Thyroid gland (tissue), 4 donors: ENCODE measurements around the gene GYS1.

ENCODE experiments used
- CTCF ChIP-seq, 6 experiments: fragments of 200-600 bp in 3 of 6; fragments of 450-650 bp in 3 of 6; sonication (generic) in 3 of 6; IDR thresholded peaks; one replicate each; pipeline ENCODE4 v1.5.1; 2016 to 2019; ENCODE audit warnings: antibody characterized with exemption in 6 of 6, mild to moderate bottlenecking in 2 of 6, inconsistent platforms in 1 of 6, moderate library complexity in 1 of 6
- POLR2A ChIP-seq, 2 donors: fragments of 450-650 bp; IDR thresholded peaks; one replicate each; pipeline ENCODE4 v1.6.1; 2017; ENCODE audit warnings: antibody characterized with exemption in 2 of 2, mild to moderate bottlenecking in 2 of 2, moderate library complexity in 1 of 2

GRCh38 chr19:49006905-49007304, 13.8 kb upstream of the GYS1 start:
- TF ChIP-seq CTCF (IDR thresholded peaks at IDR 0.05) (no peak), POLR2A (IDR thresholded peaks at IDR 0.05) (no peak)
